Heart left ventricle (tissue), 13 donors: Measurements from ENCODE around the gene DCX.

Experiments used
- CTCF ChIP-seq, 12 donors: fragments of 200-600 bp; sonication (generic) in 4 of 12; IDR thresholded peaks; one replicate each; pipeline versions ENCODE4 v1.5.0 to v1.8.0; 2018 to 2022; ENCODE audit warnings: antibody characterized with exemption in 12 of 12, mild to moderate bottlenecking in 5 of 12
- POLR2A ChIP-seq, 2 donors: fragments of 450-650 bp; IDR thresholded peaks; one replicate each; pipeline ENCODE4 v1.6.1; 2017; ENCODE audit warnings: antibody characterized with exemption in 2 of 2, mild to moderate bottlenecking in 2 of 2, moderate library complexity in 2 of 2
- donor health status: ischemic (EF 13 %, LVEDD 7.1; RV severe dilation, severe dysfunction).
- donor health status: DM: no; HTN: yes; CAD: no.
- donor health status: DM: no; HTN: no; CAD: no.
- donor health status: ischemic (EF 25% LVEDD 6.9; RV normal size, moderate dysfunction).
- donor health status: ischemic (EF 25% LVEDD 5.7; RV mildly dilated, moderate dysfunction).
- donor health status: ischemic (EF 35%, LVEDD 5.7; RV mildly dilated, moderate dysfunction).
- donor health status: nonischemic (EF 11% LVEDD 7.7; RV severe dilation, severe dysfunction).
- donor health status: DM: yes; HTN: yes; CAD: no.
- donor health status: PGD.
- donor health status: ischemic (EF 29% LVEDD 5.4; RV normal size, mild dysfunction).
- donor health status: nonischemic (EF 23%, LVEDD 6.1; RV moderate dilation, normal function).

- TF ChIP-seq CTCF (IDR thresholded peaks at IDR 0.05) (peak; percentile 34 to 69 (median 50)), POLR2A (IDR thresholded peaks at IDR 0.05) (no peak)
Observed at GRCh38 chrX:111445485-111445884, 33.5 kb upstream of the DCX start.
